Stimulated activated naive CD8-positive, alpha-beta T cell treated with anti-CD3 and anti-CD28 coated beads, Interleukin-15, amount 100 ng/mL, for 72 hours (primary cell): Measurements from ENCODE around the gene FAM204A.

Source experiments
- ATAC-seq: fragments of 150-1000 bp; cut with Tn5 transposase; 2 replicates; pipeline ENCODE4 v1.10.0; 2021; ENCODE audit warnings: mild to moderate bottlenecking, moderate library complexity
- DNase-seq, 2 donors: peaks; one replicate each; pipeline ENCODE4 v3.0.0; 2021 to 2022
- H3K27ac Mint-ChIP-seq, 2 donors: one replicate each; pipeline ENCODE4 v1.8.0; 2022; ENCODE audit warnings: mild to moderate bottlenecking in 2 of 2, mixed read lengths in 2 of 2, moderate library complexity in 2 of 2
- H3K27me3 Mint-ChIP-seq: one replicate; pipeline ENCODE4 v1.8.0; 2022; ENCODE audit warnings: mixed read lengths
- H3K4me1 Mint-ChIP-seq: one replicate; pipeline ENCODE4 v1.8.0; 2022; ENCODE audit warnings: mild to moderate bottlenecking, mixed read lengths
- H3K4me3 Mint-ChIP-seq, 2 donors: one replicate each; pipeline ENCODE4 v1.8.0; 2022; ENCODE audit warnings: mild to moderate bottlenecking in 2 of 2, mixed read lengths in 2 of 2, moderate library complexity in 1 of 2
- H3K9me3 Mint-ChIP-seq, 2 donors: one replicate each; pipeline ENCODE4 v1.8.0; 2022; ENCODE audit warnings: mixed read lengths in 2 of 2

The FAM204A gene

GRCh38 chr10:118341791-118342637 is at the start of gene FAM204A:
Gene FAM204A, minus strand, starts transcription at chr10:118342324. Its CDS starts 5,909 bp downstream, at chr10:118336415.
- DNase-seq (peak; percentile 93 to 96), ATAC-seq (peak; percentile 100)
- Mint-ChIP-seq H3K27me3 (no peaks in the 10 kb centered on the region), H3K4me1 (peaks cover 16% of the 10 kb centered on the region), H3K27ac (peak within 1 kb of the TSS; percentile 95 to 98), H3K9me3 (no peaks in the 10 kb centered on the region), H3K4me3 (peak within 1 kb of the TSS; percentile 84 to 95)

DNA sequence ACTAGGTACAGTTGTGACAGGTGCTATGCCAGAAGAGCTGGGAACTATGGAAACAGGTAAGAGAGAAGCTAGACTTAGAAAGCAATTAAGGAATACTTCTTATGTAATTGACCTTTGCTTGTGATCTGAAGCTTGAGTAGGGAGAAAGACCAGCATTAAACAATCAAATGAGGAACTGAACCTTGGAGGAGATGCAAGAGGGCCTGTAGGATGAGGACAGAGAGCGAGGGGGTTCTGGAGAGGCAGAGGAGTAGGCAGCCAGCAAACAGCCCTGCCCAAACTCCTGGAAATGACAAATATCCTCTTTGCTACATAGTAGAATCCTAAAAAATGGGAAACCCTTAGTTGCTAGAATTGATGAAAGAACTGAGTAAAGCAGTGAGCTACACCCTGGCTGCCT is 41.6 kb upstream of the FAM204A start:
- Mint-ChIP-seq H3K27ac (no peak overlapping the region), H3K27me3 (peaks cover 43% of the 10 kb centered on the region), H3K4me3 (no peak overlapping the region), H3K4me1 (no peaks in the 10 kb centered on the region), H3K9me3 (no peaks in the 10 kb centered on the region)
- ATAC-seq = no peak
- no peak for DNase-seq

- H3K9me3 Mint-ChIP-seq = no peaks in the 10 kb centered on the region
- H3K27ac Mint-ChIP-seq = no peak overlapping the region
- H3K4me1 Mint-ChIP-seq = no peaks in the 10 kb centered on the region
- ATAC-seq (no peak), DNase-seq (no peak)
- H3K4me3 Mint-ChIP-seq = no peak overlapping the region
- H3K27me3 Mint-ChIP-seq = peaks cover 43% of the 10 kb centered on the region
Measured at GRCh38 chr10:118383063-118383689, 41.1 kb upstream of the FAM204A start.

DNA sequence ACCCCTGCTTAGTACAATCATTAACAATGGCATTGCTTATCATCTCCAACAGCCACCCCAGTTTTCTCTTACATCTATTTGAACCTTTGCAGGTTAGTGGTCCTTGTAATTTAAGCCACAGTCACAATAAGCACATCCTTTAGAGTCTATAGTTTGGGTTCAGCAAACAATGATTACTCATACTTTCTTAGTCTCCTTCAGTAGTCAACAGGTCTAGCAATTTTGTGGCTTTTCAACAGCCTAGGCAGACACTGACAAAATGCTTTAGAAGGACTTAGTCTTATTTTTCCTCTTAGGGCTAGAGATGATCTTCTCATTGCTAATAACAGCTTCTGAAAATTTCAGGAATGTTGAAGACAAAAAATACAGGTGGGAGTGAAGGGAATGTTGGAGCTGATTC is 32.3 kb upstream of the FAM204A start:
- Mint-ChIP-seq H3K9me3 (no peaks in the 10 kb centered on the region), H3K4me1 (no peaks in the 10 kb centered on the region), H3K4me3 (no peak overlapping the region), H3K27ac (no peak overlapping the region), H3K27me3 (peaks cover 24% of the 10 kb centered on the region)
- DNase-seq (no peak), ATAC-seq (no peak)

- no peak for DNase-seq
- no peaks in the 10 kb centered on the region for H3K4me1 Mint-ChIP-seq
Measured at GRCh38 chr10:118373786-118374185, 31.7 kb upstream of the FAM204A start.

DNA sequence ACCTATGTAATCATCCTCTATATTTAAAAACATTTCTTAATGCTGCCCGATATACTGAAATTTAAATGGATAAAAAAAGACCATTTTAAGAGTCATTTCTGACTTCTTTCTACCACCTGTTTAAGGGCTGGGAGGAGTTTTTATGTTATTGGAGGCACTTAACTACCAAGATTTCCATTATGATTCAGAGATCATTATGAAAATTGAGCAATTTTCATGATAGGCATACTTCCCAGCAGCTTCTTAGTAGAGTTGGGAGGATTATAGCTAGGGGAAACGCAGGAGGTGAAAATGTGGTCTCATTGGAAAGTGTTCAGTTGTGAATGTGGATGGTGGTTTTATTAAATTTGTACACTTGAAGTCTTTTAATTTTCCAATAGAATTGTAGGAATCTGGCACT is 28.4 kb upstream of the FAM204A start:
- DNase-seq = no peak
- no peaks in the 10 kb centered on the region for H3K4me1 Mint-ChIP-seq
- ATAC-seq = no peak
- no peaks in the 10 kb centered on the region for H3K9me3 Mint-ChIP-seq
- peaks cover 33% of the 10 kb centered on the region for H3K27me3 Mint-ChIP-seq
- H3K27ac Mint-ChIP-seq = no peak overlapping the region
- no peak overlapping the region for H3K4me3 Mint-ChIP-seq

More at GRCh38 chr10:118373786-118374185, 31.7 kb upstream of the FAM204A start:
- ATAC-seq = no peak
- peaks cover 25% of the 10 kb centered on the region for H3K27me3 Mint-ChIP-seq
- H3K27ac Mint-ChIP-seq = no peak overlapping the region
- no peaks in the 10 kb centered on the region for H3K9me3 Mint-ChIP-seq
- H3K4me3 Mint-ChIP-seq = no peak overlapping the region

DNA sequence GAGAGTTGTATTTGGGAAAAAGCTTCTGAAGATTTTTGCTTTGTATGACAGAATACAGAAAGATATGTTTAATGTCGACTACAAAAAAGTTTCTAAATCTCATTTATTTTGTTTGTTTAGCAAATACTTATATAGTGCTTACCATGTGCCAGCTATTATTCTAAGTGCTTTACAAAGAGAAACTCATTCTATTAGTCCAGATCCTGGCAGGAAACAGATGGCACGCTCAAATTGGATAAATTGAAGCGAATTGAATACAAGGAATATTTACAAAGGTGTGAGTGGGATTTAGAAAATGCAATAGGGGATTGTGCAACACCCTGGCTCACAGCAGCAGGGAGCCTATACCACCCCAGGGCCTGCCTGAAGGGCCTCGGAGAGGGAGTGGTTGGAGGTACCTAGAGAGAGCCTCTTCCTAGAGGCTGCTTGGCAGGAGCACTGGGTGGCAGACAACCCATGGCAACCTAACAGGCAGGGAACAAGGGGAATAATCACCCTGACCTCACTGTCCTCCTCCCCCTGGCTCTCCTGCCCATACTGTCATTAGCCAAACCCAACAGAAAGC is 27.6 kb upstream of the FAM204A start:
- H3K4me1 Mint-ChIP-seq = no peaks in the 10 kb centered on the region
- no peaks in the 10 kb centered on the region for H3K9me3 Mint-ChIP-seq
- peaks cover 33% of the 10 kb centered on the region for H3K27me3 Mint-ChIP-seq
- ATAC-seq (no peak), DNase-seq (no peak)
- no peak overlapping the region for H3K27ac Mint-ChIP-seq
- no peak overlapping the region for H3K4me3 Mint-ChIP-seq

- H3K27ac Mint-ChIP-seq = no peak overlapping the region
- H3K27me3 Mint-ChIP-seq = peaks cover 24% of the 10 kb centered on the region
- no peak overlapping the region for H3K4me3 Mint-ChIP-seq
- H3K9me3 Mint-ChIP-seq = no peaks in the 10 kb centered on the region
- DNase-seq = no peak
- no peaks in the 10 kb centered on the region for H3K4me1 Mint-ChIP-seq
- no peak for ATAC-seq
Measured at GRCh38 chr10:118365702-118366101, 23.6 kb upstream of the FAM204A start.

DNA sequence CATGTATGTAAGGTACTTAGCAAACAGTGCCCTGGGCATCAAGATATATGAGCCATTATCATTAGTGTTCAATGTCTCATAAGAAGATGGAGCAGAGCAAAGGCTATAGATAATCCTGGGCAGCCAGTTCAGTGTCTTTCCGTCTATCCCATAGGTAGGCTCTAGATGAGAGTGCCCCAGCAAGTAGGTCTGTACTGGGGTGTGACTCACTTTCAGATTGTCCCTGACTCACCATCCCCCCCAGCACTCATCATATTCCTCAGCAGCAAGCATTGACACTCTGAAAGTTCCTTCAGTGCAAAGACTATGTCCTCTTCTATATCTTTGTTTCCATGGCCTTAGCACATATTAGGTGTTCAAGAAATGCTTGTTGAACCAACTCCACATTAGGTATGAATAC is 20.0 kb upstream of the FAM204A start:
- H3K9me3 Mint-ChIP-seq = no peaks in the 10 kb centered on the region
- peaks cover 4% of the 10 kb centered on the region for H3K27me3 Mint-ChIP-seq
- ATAC-seq = no peak
- no peak overlapping the region for H3K4me3 Mint-ChIP-seq
- H3K4me1 Mint-ChIP-seq = no peaks in the 10 kb centered on the region
- no peak overlapping the region for H3K27ac Mint-ChIP-seq
- DNase-seq = no peak

DNA sequence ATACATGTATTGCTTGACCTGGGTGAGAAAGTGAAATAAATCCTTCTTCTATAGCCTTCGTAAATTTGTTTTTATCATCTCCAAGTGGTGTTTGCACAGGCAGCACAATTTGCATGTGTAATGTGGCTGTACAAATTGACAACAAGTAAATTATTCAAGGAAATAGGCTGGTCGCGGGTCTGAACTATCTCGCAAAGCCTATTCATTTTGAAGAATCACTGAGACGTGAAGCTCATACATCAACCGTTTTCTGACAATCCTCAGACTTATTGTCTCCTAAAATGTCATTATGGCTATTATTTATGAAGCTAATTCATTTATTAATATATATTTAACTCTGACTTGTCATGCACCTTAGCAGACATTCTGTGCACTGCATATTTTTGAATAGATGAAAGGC is 16.2 kb upstream of the FAM204A start:
- no peak overlapping the region for H3K4me3 Mint-ChIP-seq
- ATAC-seq = no peak
- H3K27ac Mint-ChIP-seq = no peak overlapping the region
- DNase-seq = no peak
- H3K27me3 Mint-ChIP-seq = peaks cover 9% of the 10 kb centered on the region
- H3K4me1 Mint-ChIP-seq = no peaks in the 10 kb centered on the region
- H3K9me3 Mint-ChIP-seq = no peaks in the 10 kb centered on the region

DNA sequence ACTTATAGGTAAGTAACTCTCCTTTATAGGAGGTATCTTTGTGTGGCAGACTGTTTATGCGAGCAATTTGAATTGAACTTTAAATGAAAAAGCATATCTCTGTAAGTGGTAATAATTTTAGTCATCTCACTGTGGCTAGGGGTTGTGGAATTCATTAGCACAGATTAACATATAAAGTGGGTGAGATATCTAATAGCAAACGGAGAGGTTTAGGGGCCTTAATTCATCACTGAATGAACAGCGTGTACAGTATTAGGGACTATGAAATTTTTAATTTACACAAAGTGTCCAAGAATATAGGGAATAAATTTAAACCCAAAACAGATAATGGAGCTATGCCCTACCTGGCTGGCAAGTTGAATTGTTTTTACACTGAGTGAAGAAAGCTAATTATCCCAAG is 15.7 kb upstream of the FAM204A start:
- ATAC-seq (no peak), DNase-seq (no peak)
- Mint-ChIP-seq H3K27me3 (peaks cover 9% of the 10 kb centered on the region), H3K9me3 (no peaks in the 10 kb centered on the region), H3K27ac (no peak overlapping the region), H3K4me3 (no peak overlapping the region), H3K4me1 (no peaks in the 10 kb centered on the region)

GRCh38 chr10:118356628-118357027 is 14.5 kb upstream of the FAM204A start:
- Mint-ChIP-seq H3K4me3 (no peak overlapping the region), H3K4me1 (no peaks in the 10 kb centered on the region), H3K9me3 (no peaks in the 10 kb centered on the region), H3K27me3 (peaks cover 9% of the 10 kb centered on the region), H3K27ac (no peak overlapping the region)
- ATAC-seq (no peak), DNase-seq (no peak)

- Mint-ChIP-seq H3K9me3 (no peaks in the 10 kb centered on the region), H3K27me3 (peaks cover 9% of the 10 kb centered on the region), H3K27ac (no peak overlapping the region), H3K4me3 (no peak overlapping the region), H3K4me1 (no peaks in the 10 kb centered on the region)
- ATAC-seq (no peak), DNase-seq (no peak)
Measured at GRCh38 chr10:118355234-118355633, 13.1 kb upstream of the FAM204A start.

- no peaks in the 10 kb centered on the region for H3K4me1 Mint-ChIP-seq
- H3K27ac Mint-ChIP-seq = no peak overlapping the region
- DNase-seq (peak in 1 of 2 donors; percentile 13), ATAC-seq (no peak)
- H3K27me3 Mint-ChIP-seq = no peaks in the 10 kb centered on the region
- H3K9me3 Mint-ChIP-seq = no peaks in the 10 kb centered on the region
- H3K4me3 Mint-ChIP-seq = no peak overlapping the region
Measured at GRCh38 chr10:118349235-118349634, 7.1 kb upstream of the FAM204A start.

DNA sequence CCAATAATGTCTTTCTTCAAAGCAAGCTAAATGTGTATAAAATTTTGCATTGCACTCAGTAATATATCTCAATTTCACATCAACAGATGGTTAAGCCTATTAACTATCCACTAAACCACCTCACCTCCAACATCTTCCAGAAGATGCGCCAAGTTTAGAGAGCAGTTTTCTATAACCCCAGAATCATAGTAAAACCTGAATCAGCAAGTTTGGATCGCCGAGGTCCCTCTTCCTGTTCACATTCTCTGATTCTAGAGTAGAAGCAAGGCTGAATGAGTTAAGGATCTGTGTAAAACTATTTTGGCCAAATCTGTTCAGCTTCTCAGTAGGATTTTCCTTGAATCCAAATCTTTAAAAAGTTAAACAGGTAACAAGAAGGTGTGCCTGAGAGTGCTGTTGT is 1.4 kb upstream of the FAM204A start:
- Mint-ChIP-seq H3K4me3 (no peak overlapping the region), H3K4me1 (peaks cover 16% of the 10 kb centered on the region), H3K27ac (no peak overlapping the region), H3K27me3 (no peaks in the 10 kb centered on the region), H3K9me3 (no peaks in the 10 kb centered on the region)
- DNase-seq (no peak), ATAC-seq (no peak)

DNA sequence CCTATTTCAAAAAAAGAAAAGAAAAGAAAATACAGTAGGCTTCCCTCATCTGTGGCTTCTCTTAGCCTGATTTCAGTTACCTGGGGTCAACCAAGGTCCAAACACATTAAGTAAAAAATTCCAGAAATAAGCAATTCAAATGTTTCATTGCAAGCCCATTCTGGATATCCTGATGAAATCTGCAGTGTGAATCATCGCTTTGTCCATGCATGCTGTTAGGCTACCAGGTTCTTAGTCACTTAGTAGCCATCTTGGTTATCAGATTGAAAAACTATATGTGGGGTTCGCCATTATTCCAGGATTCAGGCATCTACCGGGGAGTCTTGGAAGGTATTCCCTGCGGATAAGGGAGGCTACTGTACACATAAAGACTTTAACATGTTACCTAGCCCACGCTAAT is 991 bp upstream of the FAM204A start:
- no peak overlapping the region for H3K27ac Mint-ChIP-seq
- ATAC-seq = no peak
- H3K4me3 Mint-ChIP-seq = peak overlapping the region; percentile 84 to 95

More for the DNA sequence above, 991 bp upstream of the FAM204A start:
- H3K27me3 Mint-ChIP-seq = no peaks in the 10 kb centered on the region
- no peak for DNase-seq
- no peaks in the 10 kb centered on the region for H3K9me3 Mint-ChIP-seq
- H3K4me1 Mint-ChIP-seq = peaks cover 16% of the 10 kb centered on the region
